ENCODE measurements around the gene KSR1. TPM values are rescaled to one million over a fixed set of nuclear protein-coding genes. Genes with fewer than 3 reads are reported as not detected.

Gene KSR1
- total RNA-seq, 1 experiment from 2014 or later, result 4.5 TPM

DNA sequence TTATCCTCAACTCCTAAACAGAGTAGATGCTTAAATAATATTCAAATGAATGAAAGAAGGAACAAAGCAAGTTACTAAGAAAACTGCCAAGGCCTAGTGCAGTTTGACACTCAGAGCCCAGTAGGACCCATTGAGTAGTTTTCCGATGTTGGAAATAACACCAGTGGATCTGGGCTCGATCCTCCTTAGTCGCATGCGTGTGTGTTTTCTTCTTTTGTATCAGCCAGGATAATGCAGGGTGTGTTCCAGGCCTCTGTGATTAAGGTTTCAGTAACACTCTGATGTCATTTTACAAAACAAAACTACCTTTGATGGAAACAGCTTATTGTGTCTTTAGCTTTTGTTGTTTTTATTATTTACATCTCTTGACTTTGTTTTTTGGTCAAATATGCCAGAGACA, 24.5 kb downstream of the KSR1 start:
- intact Hi-C loops (cut with micrococcal nuclease; ENCODE audit: unreplicated experiment), result no loop called here
- Mint-ChIP-seq H3K4me1 (ENCODE audit: low read depth, unreplicated experiment) (no peaks in the 10 kb centered on the region), H3K27ac (ENCODE audit: unreplicated experiment) (no peak overlapping the region), H3K27me3 (ENCODE audit: unreplicated experiment) (no peaks in the 10 kb centered on the region), H3K4me3 (ENCODE audit: low read depth, unreplicated experiment) (no peak overlapping the region), H3K9me3 (ENCODE audit: low read depth, unreplicated experiment) (no peaks in the 10 kb centered on the region), H3K36me3 (ENCODE audit: insufficient read depth, unreplicated experiment) (no peaks in the 10 kb centered on the region)
- TF ChIP-seq, protein P1, sequence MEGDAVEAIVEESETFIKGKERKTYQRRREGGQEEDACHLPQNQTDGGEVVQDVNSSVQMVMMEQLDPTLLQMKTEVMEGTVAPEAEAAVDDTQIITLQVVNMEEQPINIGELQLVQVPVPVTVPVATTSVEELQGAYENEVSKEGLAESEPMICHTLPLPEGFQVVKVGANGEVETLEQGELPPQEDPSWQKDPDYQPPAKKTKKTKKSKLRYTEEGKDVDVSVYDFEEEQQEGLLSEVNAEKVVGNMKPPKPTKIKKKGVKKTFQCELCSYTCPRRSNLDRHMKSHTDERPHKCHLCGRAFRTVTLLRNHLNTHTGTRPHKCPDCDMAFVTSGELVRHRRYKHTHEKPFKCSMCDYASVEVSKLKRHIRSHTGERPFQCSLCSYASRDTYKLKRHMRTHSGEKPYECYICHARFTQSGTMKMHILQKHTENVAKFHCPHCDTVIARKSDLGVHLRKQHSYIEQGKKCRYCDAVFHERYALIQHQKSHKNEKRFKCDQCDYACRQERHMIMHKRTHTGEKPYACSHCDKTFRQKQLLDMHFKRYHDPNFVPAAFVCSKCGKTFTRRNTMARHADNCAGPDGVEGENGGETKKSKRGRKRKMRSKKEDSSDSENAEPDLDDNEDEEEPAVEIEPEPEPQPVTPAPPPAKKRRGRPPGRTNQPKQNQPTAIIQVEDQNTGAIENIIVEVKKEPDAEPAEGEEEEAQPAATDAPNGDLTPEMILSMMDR (IDR thresholded peaks at IDR 0.05; ENCODE audit: unreplicated experiment), result no peak
- no TSS peak for BruUV-seq (replicated peaks)
- DNase-seq, result no peak
- CTCF ChIA-PET, result no interaction called here

DNA sequence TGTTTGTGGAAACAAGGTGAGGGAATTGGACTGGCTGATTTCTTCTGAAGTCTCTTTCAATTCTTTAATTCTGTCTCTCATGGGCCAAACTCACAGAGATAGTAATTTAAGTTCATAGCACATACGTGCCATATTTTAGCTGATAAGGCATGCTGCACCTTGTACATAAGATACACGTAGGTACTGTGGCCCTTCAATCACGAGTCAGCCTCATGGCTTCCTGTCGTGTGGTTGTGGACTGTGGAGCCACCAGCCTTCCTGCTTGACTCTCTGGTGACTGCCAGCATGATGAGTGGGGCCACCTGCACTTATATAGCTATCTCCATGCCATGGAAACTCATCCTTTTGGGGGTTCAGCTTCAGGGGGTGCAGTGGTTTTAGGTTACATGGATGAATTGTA, 25.1 kb downstream of the KSR1 start:
- Mint-ChIP-seq H3K9me3 (ENCODE audit: low read depth, unreplicated experiment) (no peaks in the 10 kb centered on the region), H3K4me3 (ENCODE audit: low read depth, unreplicated experiment) (no peak overlapping the region), H3K27ac (ENCODE audit: unreplicated experiment) (no peak overlapping the region), H3K36me3 (ENCODE audit: insufficient read depth, unreplicated experiment) (no peaks in the 10 kb centered on the region), H3K4me1 (ENCODE audit: low read depth, unreplicated experiment) (no peaks in the 10 kb centered on the region), H3K27me3 (ENCODE audit: unreplicated experiment) (no peaks in the 10 kb centered on the region)
- intact Hi-C loops (cut with micrococcal nuclease; ENCODE audit: unreplicated experiment), result no loop called here
- CTCF ChIA-PET, result no interaction called here
- no TSS peak for BruUV-seq (replicated peaks)
- DNase-seq, result no peak
- TF ChIP-seq, protein P1 (IDR thresholded peaks at IDR 0.05; ENCODE audit: unreplicated experiment), result no peak

- Mint-ChIP-seq H3K27ac (ENCODE audit: unreplicated experiment) (no peak overlapping the region), H3K36me3 (ENCODE audit: insufficient read depth, unreplicated experiment) (no peaks in the 10 kb centered on the region), H3K4me3 (ENCODE audit: low read depth, unreplicated experiment) (no peak overlapping the region), H3K27me3 (ENCODE audit: unreplicated experiment) (no peaks in the 10 kb centered on the region), H3K4me1 (ENCODE audit: low read depth, unreplicated experiment) (peaks cover 9% of the 10 kb centered on the region), H3K9me3 (ENCODE audit: low read depth, unreplicated experiment) (no peaks in the 10 kb centered on the region)
- TF ChIP-seq, protein P1 (IDR thresholded peaks at IDR 0.05; ENCODE audit: unreplicated experiment), result no peak
- no peak for DNase-seq
- intact Hi-C loops (cut with micrococcal nuclease; ENCODE audit: unreplicated experiment), result no loop called here
- CTCF ChIA-PET, result interaction anchor here (0.6 kb wide), 1 partner anchor 535 kb away, joined by 3 read pairs; no protein-coding TSS in a partner anchor
- BruUV-seq (replicated peaks), result no TSS peak
These were observed 28.9 kb downstream of the KSR1 start for GRCh38 chr17:27485125-27485524.

DNA sequence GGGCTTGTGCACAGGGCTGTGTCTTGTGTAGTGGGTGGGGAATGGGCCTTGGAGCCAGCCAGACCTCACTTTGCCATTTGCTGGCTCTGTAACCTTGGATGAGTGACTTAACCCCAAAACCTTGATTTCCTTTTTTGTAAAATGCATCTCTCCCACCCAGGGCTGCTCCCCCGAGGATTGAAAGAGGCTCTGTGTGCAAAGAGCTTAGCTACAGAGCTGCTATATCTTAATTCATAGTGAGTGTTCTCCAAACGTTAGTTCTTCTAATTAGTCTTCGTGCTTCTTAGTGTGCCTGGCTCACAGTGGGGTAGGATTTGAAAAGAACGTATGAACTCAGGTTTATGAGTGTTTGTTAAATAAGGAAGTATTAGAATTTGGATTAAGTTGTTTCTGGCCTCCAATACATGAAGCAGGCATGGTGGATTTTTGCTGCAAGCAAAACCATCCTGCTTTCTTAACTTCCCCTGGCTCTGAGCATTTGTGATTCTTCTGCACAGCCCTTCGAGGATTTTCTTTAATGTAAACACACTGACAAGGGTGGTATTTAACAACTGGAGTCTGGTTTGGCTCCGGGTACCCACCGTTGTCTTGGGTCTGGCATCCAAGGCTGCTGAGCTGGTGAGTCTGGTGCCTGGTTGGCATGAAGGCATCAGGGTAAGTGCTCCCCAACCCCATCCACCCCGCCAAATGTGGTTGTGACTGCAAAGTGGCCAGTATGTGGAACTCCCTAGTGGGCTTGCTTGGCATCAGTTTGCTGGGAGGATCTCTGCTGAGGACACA, 29.7 kb downstream of the KSR1 start:
- Mint-ChIP-seq H3K9me3 (ENCODE audit: low read depth, unreplicated experiment) (no peaks in the 10 kb centered on the region), H3K27me3 (ENCODE audit: unreplicated experiment) (no peaks in the 10 kb centered on the region), H3K4me3 (ENCODE audit: low read depth, unreplicated experiment) (no peak overlapping the region), H3K27ac (ENCODE audit: unreplicated experiment) (no peak overlapping the region), H3K36me3 (ENCODE audit: insufficient read depth, unreplicated experiment) (no peaks in the 10 kb centered on the region), H3K4me1 (ENCODE audit: low read depth, unreplicated experiment) (peaks cover 9% of the 10 kb centered on the region)
- CTCF ChIA-PET, result no interaction called here
- intact Hi-C loops (cut with micrococcal nuclease; ENCODE audit: unreplicated experiment), result no loop called here
- BruUV-seq (replicated peaks), result no TSS peak
- no peak for DNase-seq
- TF ChIP-seq, protein P1 (IDR thresholded peaks at IDR 0.05; ENCODE audit: unreplicated experiment), result no peak
